ENCODE data around the gene ASXL1. TPM values are rescaled to one million over a fixed set of nuclear protein-coding genes. Genes with fewer than 3 reads are reported as not detected.

The ASXL1 gene
- total and polyA plus RNA-seq, 2 experiments from 2014 or later, result 10.4 to 29.0 TPM

GRCh38 chr20:32455171-32455900 is 97.2 kb downstream of the ASXL1 start:
- Mint-ChIP-seq H3K9me3 (no peaks in the 10 kb centered on the region), H3K36me3 (ENCODE audit: low read depth) (peaks cover 17% of the 10 kb centered on the region), H3K27ac (no peak overlapping the region), H3K27me3 (ENCODE audit: insufficient read depth, low read depth, poor library complexity) (peaks cover 14% of the 10 kb centered on the region), H3K4me1 (peaks cover 15% of the 10 kb centered on the region; the same call in 2 of the 3 replicates), H3K4me3 (peak overlapping the region; percentile 14; the same call in 1 of the 3 replicates)
- H3K9me2 ChIP-seq (ENCODE audit: insufficient read depth), result no peaks in the 10 kb centered on the region
- H4K20me1 ChIP-seq (replicated peaks; ENCODE audit: insufficient read depth), result peaks cover 29% of the 10 kb centered on the region
- TF ChIP-seq CREB1 (CRISPR knock-in tag; IDR thresholded peaks at IDR 0.05; ENCODE audit: low read depth) (no peak), ZNF114 (CRISPR knock-in tag; IDR thresholded peaks at IDR 0.05) (no peak), ETS1 (IDR thresholded peaks at IDR 0.05) (no peak), EZH2phosphoT487 (IDR thresholded peaks at IDR 0.05; ENCODE audit: unreplicated experiment) (no peak), EZH2 (IDR thresholded peaks at IDR 0.05; ENCODE audit: low read depth, unreplicated experiment) (no peak), POLR2AphosphoS5 (IDR thresholded peaks at IDR 0.05; ENCODE audit: low read depth) (no peak), ZNF331 (CRISPR knock-in tag; IDR thresholded peaks at IDR 0.05; ENCODE audit: low read depth) (no peak), REST (IDR thresholded peaks at IDR 0.05; ENCODE audit: unreplicated experiment) (no peak), STAT1 (IDR thresholded peaks at IDR 0.05; ENCODE audit: unreplicated experiment) (no peak), JUNB (IDR thresholded peaks at IDR 0.05; ENCODE audit: unreplicated experiment) (no peak), CTCF (conservative IDR thresholded peaks at IDR 0.05; ENCODE audit: low read depth in 2 of 2) (no peak), NANOG (IDR thresholded peaks at IDR 0.05; ENCODE audit: borderline replicate concordance) (no peak), ZNF462 (CRISPR knock-in tag; IDR thresholded peaks at IDR 0.05) (no peak)
- H3K4me3 ChIP-seq, result no peak overlapping the region
- H3F3A ChIP-seq (replicated peaks; ENCODE audit: low read depth), result 0 out of 2 replicates have a peak, but pooled peaks cover 15% of the 10 kb centered on the region
- ATAC-seq (no peak), DNase-seq (ENCODE audit: low spot score) (no peak)
- H2AFZ ChIP-seq, result no peak overlapping the region
- 0 out of 2 replicates have a peak, but pooled peaks cover 6% of the 10 kb centered on the region for H3K79me2 ChIP-seq (replicated peaks; ENCODE audit: insufficient read depth)
- H3K4me2 ChIP-seq, result no peak overlapping the region
- peaks cover 14% of the 10 kb centered on the region for H3K4me1 ChIP-seq (ENCODE audit: insufficient read depth)
- no peak overlapping the region for H3K27ac ChIP-seq (ENCODE audit: low read depth)
- H3K36me3 ChIP-seq (ENCODE audit: insufficient read depth), result peaks cover 4% of the 10 kb centered on the region; the same call in 1 of the 2 replicates
- no peaks in the 10 kb centered on the region for H3K27me3 ChIP-seq (ENCODE audit: insufficient read depth)

All from GM23338 (cell line).